OCI-LY3 (cell line): ENCODE results near the gene LRRC74B.

Source experiments
- H2AFZ ChIP-seq: fragments of 200-600, 300-600 bp; shearing (Covaris generic); 2 replicates; pipeline ENCODE4 v1.6.0; 2014; ENCODE audit warnings: antibody characterized with exemption, low read depth, low read length
- H3K27ac ChIP-seq: fragments of 200-600, 300-600 bp; sonication (generic); 2 replicates; pipeline ENCODE4 v1.5.1; 2014; ENCODE audit warnings: mild to moderate bottlenecking, low read length, moderate library complexity, mixed read lengths
- H3K27me3 ChIP-seq: fragments of 200-600, 300-600 bp; sonication (generic); 2 replicates; pipeline ENCODE4 v1.6.1; 2014; ENCODE audit warnings: low read depth, low read length, mixed read lengths
- H3K36me3 ChIP-seq: fragments of 200-600, 300-600 bp; sonication (generic); replicated peaks from 2 replicates; pipeline ENCODE3; 2014; ENCODE audit warnings: low read depth, low read length, mixed read lengths
- H3K4me1 ChIP-seq: fragments of 300-600, 200-600 bp; sonication (generic); 2 replicates; pipeline ENCODE4 v1.6.1; 2014; ENCODE audit warnings: low read length, mixed read lengths
- H3K4me2 ChIP-seq: fragments of 200-600, 300-600 bp; sonication (generic); 2 replicates; pipeline ENCODE4 v1.6.1; 2014; ENCODE audit warnings: low read length, mixed read lengths
- H3K4me3 ChIP-seq: fragments of 300-600, 200-600 bp; sonication (generic); 2 replicates; pipeline ENCODE4 v1.5.1; 2014; ENCODE audit warnings: antibody characterized with exemption, mild to moderate bottlenecking, low read length, moderate library complexity
- H3K79me2 ChIP-seq: fragments of 300-600, 200-600 bp; shearing (Covaris generic); 2 replicates; pipeline ENCODE4 v1.6.1; 2014; ENCODE audit warnings: mild to moderate bottlenecking, low read length, mixed read lengths
- H3K9ac ChIP-seq: fragments of 300-600, 200-600 bp; shearing (Covaris generic); 2 replicates; pipeline ENCODE4 v1.6.0; 2014; ENCODE audit warnings: mild to moderate bottlenecking, low read length, moderate library complexity
- H3K9me3 ChIP-seq: fragments of 200-600, 300-600 bp; shearing (Covaris generic); 2 replicates; pipeline ENCODE4 v1.6.1; 2014; ENCODE audit warnings: low read length, mixed read lengths; ENCODE audit not compliant: insufficient read depth
- H4K20me1 ChIP-seq: fragments of 200-600, 300-600 bp; sonication (generic); 2 replicates; pipeline ENCODE4 v1.6.1; 2016; ENCODE audit warnings: low read length, mixed read lengths; ENCODE audit not compliant: insufficient read depth
- EZH2phosphoT487 ChIP-seq: fragments of 200-600 bp; shearing (Covaris generic); IDR thresholded peaks from 2 replicates; pipeline ENCODE4 v1.6.1; 2018; ENCODE audit warnings: antibody characterized with exemption, mixed run types, low read depth
- TF ChIP-seq, protein P1 (sequence below): fragments of 200-600, 300-600 bp; sonication (generic); IDR thresholded peaks from 2 replicates; pipeline ENCODE4 v1.5.1; 2014; ENCODE audit warnings: antibody characterized with exemption, low read length, low read depth

The LRRC74B gene

DNA sequence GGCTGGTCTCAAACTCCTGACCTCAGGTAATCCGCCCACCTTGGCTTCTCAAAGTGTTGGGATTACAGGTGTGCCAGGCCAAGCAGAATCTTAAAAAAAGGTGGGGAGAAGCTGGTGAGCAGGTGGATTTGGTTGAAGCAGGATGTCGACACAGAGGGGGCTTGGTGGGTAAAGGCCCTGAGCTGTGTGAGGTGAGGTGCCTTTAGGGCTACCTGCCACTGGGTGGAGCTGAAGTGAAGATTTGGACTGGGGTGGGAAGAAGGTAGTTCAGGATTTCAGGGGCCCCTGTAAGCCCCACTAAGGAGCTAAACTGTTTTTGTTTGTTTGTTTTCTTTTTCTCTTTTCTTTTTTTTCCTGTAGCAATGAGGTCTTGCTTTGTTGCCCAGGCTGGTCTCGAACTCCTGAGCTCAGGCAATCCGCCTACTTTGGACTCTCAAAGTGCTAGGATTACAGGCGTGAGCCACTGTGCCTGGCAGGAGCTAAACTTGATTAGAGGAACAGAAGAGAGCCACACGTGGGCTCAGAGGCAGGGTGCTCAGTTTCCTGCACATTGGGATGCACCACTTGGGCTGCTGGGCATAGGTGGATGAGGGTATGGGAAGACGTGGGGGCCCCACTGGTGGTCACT is 24.8 kb upstream of the LRRC74B start:
- Histone ChIP-seq H3K36me3 (no peaks in the 10 kb centered on the region), H4K20me1 (no peaks in the 10 kb centered on the region), H3K4me2 (no peak overlapping the region), H3K9ac (no peak overlapping the region), H3K27ac (no peak overlapping the region), H3K27me3 (no peaks in the 10 kb centered on the region), H3K79me2 (no peaks in the 10 kb centered on the region), H3K9me3 (no peaks in the 10 kb centered on the region), H2AFZ (no peak overlapping the region), H3K4me3 (no peak overlapping the region), H3K4me1 (no peaks in the 10 kb centered on the region)
- TF ChIP-seq, protein P1, sequence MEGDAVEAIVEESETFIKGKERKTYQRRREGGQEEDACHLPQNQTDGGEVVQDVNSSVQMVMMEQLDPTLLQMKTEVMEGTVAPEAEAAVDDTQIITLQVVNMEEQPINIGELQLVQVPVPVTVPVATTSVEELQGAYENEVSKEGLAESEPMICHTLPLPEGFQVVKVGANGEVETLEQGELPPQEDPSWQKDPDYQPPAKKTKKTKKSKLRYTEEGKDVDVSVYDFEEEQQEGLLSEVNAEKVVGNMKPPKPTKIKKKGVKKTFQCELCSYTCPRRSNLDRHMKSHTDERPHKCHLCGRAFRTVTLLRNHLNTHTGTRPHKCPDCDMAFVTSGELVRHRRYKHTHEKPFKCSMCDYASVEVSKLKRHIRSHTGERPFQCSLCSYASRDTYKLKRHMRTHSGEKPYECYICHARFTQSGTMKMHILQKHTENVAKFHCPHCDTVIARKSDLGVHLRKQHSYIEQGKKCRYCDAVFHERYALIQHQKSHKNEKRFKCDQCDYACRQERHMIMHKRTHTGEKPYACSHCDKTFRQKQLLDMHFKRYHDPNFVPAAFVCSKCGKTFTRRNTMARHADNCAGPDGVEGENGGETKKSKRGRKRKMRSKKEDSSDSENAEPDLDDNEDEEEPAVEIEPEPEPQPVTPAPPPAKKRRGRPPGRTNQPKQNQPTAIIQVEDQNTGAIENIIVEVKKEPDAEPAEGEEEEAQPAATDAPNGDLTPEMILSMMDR: peak; percentile 66
- no peak for TF ChIP-seq EZH2phosphoT487

DNA sequence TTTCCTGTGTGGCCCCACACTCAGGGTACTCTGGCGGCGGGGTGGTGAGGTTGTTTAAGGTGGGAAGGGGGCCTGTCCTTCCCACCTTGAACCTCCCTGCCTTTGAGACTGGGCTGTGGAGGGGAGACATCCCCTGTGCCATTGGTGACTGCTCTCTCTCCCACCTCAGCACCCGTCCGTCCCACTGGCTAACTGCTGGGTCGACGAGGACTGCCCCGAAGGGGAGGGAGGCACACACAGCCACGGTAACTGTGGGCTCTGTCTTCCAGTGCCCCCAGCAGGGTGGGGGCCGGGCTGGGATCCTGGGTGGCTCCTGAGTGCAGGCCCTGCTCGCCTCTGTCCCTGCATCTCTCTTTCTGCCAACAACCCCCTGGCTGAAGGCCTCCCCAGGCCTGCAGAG is 23.2 kb upstream of the LRRC74B start:
- H4K20me1 ChIP-seq: no peaks in the 10 kb centered on the region
- no peak overlapping the region for H2AFZ ChIP-seq
- H3K9me3 ChIP-seq: no peaks in the 10 kb centered on the region

DNA sequence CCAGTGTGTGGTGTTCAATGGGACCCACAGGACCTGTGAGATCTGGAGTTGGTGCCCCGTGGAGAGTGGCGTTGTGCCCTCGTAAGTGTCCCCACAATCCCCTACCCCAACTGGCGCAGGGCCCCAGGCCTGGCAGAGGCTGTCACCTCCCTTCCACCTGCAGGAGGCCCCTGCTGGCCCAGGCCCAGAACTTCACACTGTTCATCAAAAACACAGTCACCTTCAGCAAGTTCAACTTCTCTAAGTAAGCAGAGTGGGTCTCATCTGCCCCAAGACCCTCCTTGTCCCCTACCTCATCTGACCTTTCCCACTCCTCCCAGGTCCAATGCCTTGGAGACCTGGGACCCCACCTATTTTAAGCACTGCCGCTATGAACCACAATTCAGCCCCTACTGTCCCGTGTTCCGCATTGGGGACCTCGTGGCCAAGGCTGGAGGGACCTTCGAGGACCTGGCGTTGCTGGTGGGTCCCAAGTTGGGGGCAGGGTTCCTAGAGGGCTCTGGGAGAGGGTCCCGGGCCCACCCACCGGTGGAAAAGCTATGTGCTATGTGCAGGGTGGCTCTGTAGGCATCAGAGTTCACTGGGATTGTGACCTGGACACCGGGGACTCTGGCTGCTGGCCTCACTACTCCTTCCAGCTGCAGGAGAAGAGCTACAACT is 22.7 kb upstream of the LRRC74B start:
- Histone ChIP-seq H4K20me1 (no peaks in the 10 kb centered on the region), H3K9me3 (no peaks in the 10 kb centered on the region), H3K79me2 (no peaks in the 10 kb centered on the region), H3K36me3 (no peaks in the 10 kb centered on the region), H3K27me3 (no peaks in the 10 kb centered on the region), H3K4me3 (no peak overlapping the region), H3K4me1 (no peaks in the 10 kb centered on the region), H2AFZ (no peak overlapping the region), H3K9ac (no peak overlapping the region), H3K4me2 (no peak overlapping the region), H3K27ac (no peak overlapping the region)
- TF ChIP-seq, protein P1: no peak
- no peak for TF ChIP-seq EZH2phosphoT487

More for the DNA sequence above, 23.2 kb upstream of the LRRC74B start:
- no peak overlapping the region for H3K4me3 ChIP-seq
- TF ChIP-seq EZH2phosphoT487: no peak
- TF ChIP-seq, protein P1: no peak
- H3K27me3 ChIP-seq: no peaks in the 10 kb centered on the region
- no peak overlapping the region for H3K4me2 ChIP-seq
- no peak overlapping the region for H3K9ac ChIP-seq
- H3K79me2 ChIP-seq: no peaks in the 10 kb centered on the region
- H3K4me1 ChIP-seq: no peaks in the 10 kb centered on the region
- H3K27ac ChIP-seq: no peak overlapping the region
- no peaks in the 10 kb centered on the region for H3K36me3 ChIP-seq

DNA sequence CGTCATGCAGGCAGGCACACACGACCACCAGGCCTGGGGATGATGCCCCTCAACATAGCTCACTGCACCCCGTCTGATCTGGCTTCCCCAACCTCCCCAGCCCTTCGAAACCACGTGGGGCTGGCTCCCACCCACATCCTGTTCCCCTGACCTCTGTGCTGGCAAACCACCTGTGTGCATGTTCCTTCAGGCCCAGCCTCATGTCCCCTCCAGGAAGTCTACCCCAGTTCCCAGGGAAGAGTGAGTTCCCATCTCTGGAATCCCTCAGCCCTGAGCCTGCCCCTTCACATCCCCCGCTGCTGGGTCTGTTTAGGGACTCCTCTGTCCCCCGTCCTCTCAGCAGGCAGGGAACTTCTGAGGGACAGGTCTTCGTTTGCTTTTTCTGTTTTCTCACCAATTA is 20.5 kb upstream of the LRRC74B start:
- no peak overlapping the region for H3K4me2 ChIP-seq
- H2AFZ ChIP-seq: no peak overlapping the region
- H3K79me2 ChIP-seq: no peaks in the 10 kb centered on the region
- TF ChIP-seq, protein P1: no peak
- no peak for TF ChIP-seq EZH2phosphoT487
- H3K4me3 ChIP-seq: no peak overlapping the region
- H3K4me1 ChIP-seq: no peaks in the 10 kb centered on the region
- no peaks in the 10 kb centered on the region for H3K9me3 ChIP-seq
- H3K27ac ChIP-seq: no peak overlapping the region
- no peaks in the 10 kb centered on the region for H3K27me3 ChIP-seq
- H3K36me3 ChIP-seq: no peaks in the 10 kb centered on the region
- H3K9ac ChIP-seq: no peak overlapping the region
- H4K20me1 ChIP-seq: no peaks in the 10 kb centered on the region
